HCT116 (cell line): ENCODE measurements around the gene SLC10A2. TPM values are rescaled to one million over a fixed set of nuclear protein-coding genes. Genes with fewer than 3 reads are reported as not detected.
"Not testable (repeated sequence)": the region's sequence is repeated elsewhere in the genome, so short reads cannot be mapped to it uniquely, and the experiment has no call there.

Source experiments
- ATAC-seq: fragments of 200-7000 bp; cut with Tn5 transposase; 2 replicates; pipeline ENCODE4 v1.9.1; 2020; ENCODE audit warnings: mild to moderate bottlenecking, moderate library complexity
- BruUV-seq: library from RNA; stranded (reverse); fragments of 400-500 nt; replicated peaks from 2 replicates; lab custom pipeline; 2021; lab: Mats Ljungman, UMichigan
- CTCF ChIA-PET: fragments of 300-600 bp; sonication (Branson Sonifier 250); formaldehyde crosslinking; loops from one replicate; lab custom pipeline; 2021; ENCODE audit warnings: antibody characterized with exemption; lab: Charles Lee
- POLR2A ChIA-PET: fragments of 300-600, 350-600 bp; sonication (Branson Sonifier 250); formaldehyde crosslinking; loops from one replicate; lab custom pipeline; 2021; ENCODE audit warnings: antibody characterized with exemption; lab: Charles Lee
- RAD21 ChIA-PET, 2 experiments: fragments of 300-600 bp; sonication (Branson Sonifier 250); formaldehyde crosslinking; loops; one replicate each; lab custom pipeline; 2023; ENCODE audit warnings: low total read pairs in 2 of 2; ENCODE audit not compliant: uncharacterized antibody in 2 of 2, unreplicated experiment in 2 of 2, low non-redundant PET in 1 of 2; lab: Charles Lee
- DNase-seq: peaks from one replicate; pipeline ENCODE4 v3.0.0-alpha.2; 2010; ENCODE audit warnings: low read depth, low spot score
- H2AFZ ChIP-seq: fragments of 200-600 bp; shearing (Covaris generic), sonication (generic); 2 replicates; pipeline ENCODE4 v1.6.1; 2017; ENCODE audit warnings: low read depth, mixed run types, mixed read lengths, antibody characterized with exemption, low read length; ENCODE audit not compliant: poor library complexity, severe bottlenecking
- H3K27ac ChIP-seq: 2 replicates; pipeline ENCODE4 v1.5.1; 2012; ENCODE audit warnings: low read depth, low read length
- H3K27me3 ChIP-seq: fragments of 200-600 bp; sonication (generic); 2 replicates; pipeline ENCODE4 v1.6.1; 2016; ENCODE audit warnings: mixed run types, low read length, mixed read lengths; ENCODE audit not compliant: insufficient read depth
- H3K36me3 ChIP-seq, 2 experiments: fragments of 200-500 bp in 1 of 2; fragments of 200-600 bp in 1 of 2; sonication (Bioruptor generic) in 1 of 2; sonication (generic) in 1 of 2; 2 replicates each; pipeline versions ENCODE4 v1.5.1 to v1.6.1; 2014 to 2016; ENCODE audit warnings: low read length in 2 of 2, inconsistent platforms in 1 of 2, mixed read lengths in 1 of 2, mixed run types in 1 of 2; ENCODE audit not compliant: insufficient read depth in 2 of 2, control insufficient read depth in 1 of 2
- H3K4me1 ChIP-seq, 2 experiments: fragments of 200-600 bp in 1 of 2; sonication (generic) in 1 of 2; 2 replicates each; pipeline versions ENCODE4 v1.5.1 to v1.6.1; 2012 to 2017; ENCODE audit warnings: low read length in 2 of 2, inconsistent platforms in 1 of 2, mild to moderate bottlenecking in 1 of 2, mixed read lengths in 1 of 2, mixed run types in 1 of 2, moderate library complexity in 1 of 2; ENCODE audit not compliant: insufficient read depth in 2 of 2, control insufficient read depth in 1 of 2
- H3K4me2 ChIP-seq: fragments of 200-600 bp; sonication (generic); 2 replicates; pipeline ENCODE4 v1.6.1; 2017; ENCODE audit warnings: mixed run types, low read length, mixed read lengths
- H3K4me3 ChIP-seq, 2 experiments: fragments of 200-600 bp in 1 of 2; sonication (generic) in 1 of 2; replicated peaks in 1 of 2; 2 replicates each; pipeline ENCODE4 v1.5.1; 2011 to 2016; ENCODE audit warnings: low read length in 2 of 2, control low read depth in 1 of 2, low read depth in 1 of 2, mild to moderate bottlenecking in 1 of 2, mixed read lengths in 1 of 2, mixed run types in 1 of 2
- H3K79me2 ChIP-seq: fragments of 200-600 bp; sonication (generic); 2 replicates; pipeline ENCODE4 v1.6.1; 2017; ENCODE audit warnings: mild to moderate bottlenecking, mixed run types, low read length, moderate library complexity, mixed read lengths; ENCODE audit not compliant: insufficient read depth
- H3K9ac ChIP-seq: fragments of 200-600 bp; sonication (generic); 2 replicates; pipeline ENCODE4 v1.6.1; 2016; ENCODE audit warnings: low read length, mixed read lengths
- H3K9me2 ChIP-seq: fragments of 200-600 bp; sonication (generic), shearing (Covaris generic); 2 replicates; pipeline ENCODE4 v1.6.1; 2017; ENCODE audit warnings: mixed run types, mild to moderate bottlenecking, moderate library complexity; ENCODE audit not compliant: insufficient read depth
- H3K9me3 ChIP-seq, 2 experiments: fragments of 200-500 bp in 1 of 2; fragments of 200-600 bp in 1 of 2; sonication (Bioruptor generic) in 1 of 2; sonication (generic) in 1 of 2; 2 replicates each; pipeline ENCODE4 v1.6.1; 2014 to 2017; ENCODE audit warnings: low read length in 2 of 2, mixed read lengths in 2 of 2, inconsistent platforms in 1 of 2, low read depth in 1 of 2, mild to moderate bottlenecking in 1 of 2, mixed run types in 1 of 2, moderate library complexity in 1 of 2; ENCODE audit not compliant: control insufficient read depth in 1 of 2, insufficient read depth in 1 of 2
- H4K20me1 ChIP-seq: fragments of 200-600 bp; sonication (generic), shearing (Covaris generic); 2 replicates; pipeline ENCODE4 v1.6.1; 2017; ENCODE audit warnings: mixed run types, mild to moderate bottlenecking, moderate library complexity; ENCODE audit not compliant: insufficient read depth
- CBX3 ChIP-seq: IDR thresholded peaks from 2 replicates; pipeline ENCODE4 v1.6.1; 2012; ENCODE audit warnings: low read depth
- CEBPB ChIP-seq: IDR thresholded peaks from 2 replicates; pipeline ENCODE4 v1.6.1; 2012; ENCODE audit warnings: low read depth
- EZH2 ChIP-seq: fragments of 200-600 bp; sonication (generic); IDR thresholded peaks from 2 replicates; pipeline ENCODE4 v1.6.1; 2017; ENCODE audit warnings: antibody characterized with exemption, mixed run types
- EZH2phosphoT487 ChIP-seq: fragments of 200-600 bp; IDR thresholded peaks from 2 replicates; pipeline ENCODE4 v1.6.1; 2018; ENCODE audit warnings: antibody characterized with exemption, borderline replicate concordance
- FOSL1 ChIP-seq: IDR thresholded peaks from 2 replicates; pipeline ENCODE4 v1.6.1; 2012; ENCODE audit warnings: low read depth
- JUND ChIP-seq: IDR thresholded peaks from 2 replicates; pipeline ENCODE4 v1.6.1; 2012
- POLR2AphosphoS5 ChIP-seq: IDR thresholded peaks from 2 replicates; pipeline ENCODE4 v1.6.1; 2011; ENCODE audit warnings: mild to moderate bottlenecking, low read depth, low read length, moderate library complexity
- RAD21 ChIP-seq: IDR thresholded peaks from 2 replicates; pipeline ENCODE4 v1.6.1; 2012; ENCODE audit warnings: low read depth, mild to moderate bottlenecking
- SIN3A ChIP-seq: IDR thresholded peaks from 2 replicates; pipeline ENCODE4 v1.6.1; 2012; ENCODE audit warnings: low read depth
- SP1 ChIP-seq: IDR thresholded peaks from 2 replicates; pipeline ENCODE4 v1.6.1; 2012; ENCODE audit warnings: low read depth
- SRF ChIP-seq: IDR thresholded peaks from 2 replicates; pipeline ENCODE4 v1.6.1; 2012; ENCODE audit warnings: low read depth
- YY1 ChIP-seq: IDR thresholded peaks from 2 replicates; pipeline ENCODE4 v1.6.1; 2011; ENCODE audit warnings: low read length, low read depth, moderate library complexity, mild to moderate bottlenecking; ENCODE audit not compliant: insufficient replicate concordance; ENCODE audit errors: extremely low read depth
- ZNF274 ChIP-seq: fragments of 200-500 bp; sonication (Bioruptor generic); IDR thresholded peaks from 2 replicates; pipeline ENCODE4 v1.6.1; 2014; ENCODE audit warnings: mild to moderate bottlenecking, low read depth, low read length, inconsistent platforms
- intact Hi-C: fragments of 100-400 bp; cut with micrococcal nuclease; formaldehyde crosslinking; loops from 2 replicates; pipeline ENCODE4 v1.10.0; 2022
- total RNA-seq: library from RNA; stranded (reverse); gene quantifications from one replicate; pipeline ENCODE4 v1.2.1, GENCODE V29; 2021; ENCODE audit not compliant: unreplicated experiment
- TF ChIP-seq, protein P1 (sequence below): IDR thresholded peaks from 2 replicates; pipeline ENCODE4 v1.6.1; 2012

Gene SLC10A2
- total RNA-seq, 1 experiment from 2014 or later, result not detected

DNA sequence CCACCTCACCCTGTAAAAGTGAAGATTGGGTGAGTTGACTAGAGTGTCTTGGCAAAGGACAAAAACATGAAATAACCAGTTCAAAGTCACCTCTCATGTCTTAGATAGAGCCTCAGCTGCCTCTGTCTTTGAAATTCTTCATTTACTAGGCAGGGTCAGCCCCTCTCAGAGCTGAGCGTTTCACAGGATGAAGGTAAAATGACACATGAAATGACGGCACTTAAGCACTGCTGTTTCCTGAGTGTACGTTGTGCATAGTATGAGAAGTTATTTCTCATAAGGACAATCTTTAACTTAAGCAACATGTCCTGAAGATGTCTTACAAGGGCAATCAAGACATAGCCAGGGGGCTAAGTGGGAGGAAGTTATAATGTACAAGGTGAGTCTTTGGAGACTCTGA, 32.3 kb upstream of the SLC10A2 start:
- no peaks in the 10 kb centered on the region for H3K36me3 ChIP-seq
- ChIA-PET CTCF (no interaction called here), POLR2A (no interaction called here), RAD21 (no interaction called here)
- no peak overlapping the region for H2AFZ ChIP-seq
- intact Hi-C loops, result no loop called here
- no peak for DNase-seq
- no peak overlapping the region for H3K27ac ChIP-seq
- H4K20me1 ChIP-seq, result no peaks in the 10 kb centered on the region
- TF ChIP-seq SIN3A (no peak), SRF (no peak), CEBPB (no peak), SP1 (no peak)
- H3K4me3 ChIP-seq, result no peak overlapping the region
- BruUV-seq, result no TSS peak
- no peaks in the 10 kb centered on the region for H3K9me2 ChIP-seq
- no peak for ATAC-seq
- no peaks in the 10 kb centered on the region for H3K4me1 ChIP-seq
- H3K79me2 ChIP-seq, result no peaks in the 10 kb centered on the region
- no peak overlapping the region for H3K4me2 ChIP-seq
- H3K9ac ChIP-seq, result no peak overlapping the region
- H3K27me3 ChIP-seq, result no peaks in the 10 kb centered on the region
- no peaks in the 10 kb centered on the region; a peak in 1 of 4 replicates for H3K9me3 ChIP-seq

DNA sequence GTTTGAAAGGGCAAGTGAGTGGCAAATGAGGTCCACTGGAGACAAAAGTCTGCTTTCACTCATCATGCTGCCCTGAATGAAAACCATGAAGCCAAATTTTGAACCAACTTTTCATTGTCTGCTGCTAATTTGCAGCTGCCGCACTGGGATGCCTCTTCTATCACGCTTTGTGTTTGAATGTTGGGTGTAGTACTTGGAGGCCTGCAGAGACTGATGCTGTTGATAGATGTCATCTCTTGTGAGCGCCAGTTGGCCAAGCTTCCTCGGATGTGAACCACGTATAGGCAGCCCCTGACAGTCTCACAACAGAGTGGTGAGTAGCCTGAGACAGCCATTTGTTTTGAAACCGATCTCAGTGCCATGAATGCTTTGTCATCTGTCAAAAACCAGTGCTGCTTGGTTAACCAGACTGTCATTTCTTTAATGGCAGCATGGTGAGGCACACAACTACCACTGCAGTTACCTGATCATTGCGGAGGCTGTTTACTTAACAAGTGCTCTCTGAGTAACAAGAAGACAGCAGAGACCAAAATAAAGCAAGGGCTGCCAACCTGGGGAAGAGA, 31.2 kb upstream of the SLC10A2 start:
- ChIA-PET RAD21 (no interaction called here), POLR2A (no interaction called here)
- DNase-seq, result no peak
- Histone ChIP-seq H3K36me3 (no peaks in the 10 kb centered on the region), H3K9me2 (no peaks in the 10 kb centered on the region), H3K9me3 (no peaks in the 10 kb centered on the region; a peak in 1 of 4 replicates), H2AFZ (no peak overlapping the region), H4K20me1 (no peaks in the 10 kb centered on the region), H3K4me2 (no peak overlapping the region), H3K79me2 (no peaks in the 10 kb centered on the region), H3K9ac (no peak overlapping the region), H3K4me3 (no peak overlapping the region)
- intact Hi-C loops, result no loop called here
- BruUV-seq, result no TSS peak
- TF ChIP-seq FOSL1 (no peak), ZNF274 (no peak), EZH2 (no peak), RAD21 (no peak), CBX3 (no peak), JUND (no peak), YY1 (no peak), EZH2phosphoT487 (no peak), POLR2AphosphoS5 (no peak)
- TF ChIP-seq, protein P1, sequence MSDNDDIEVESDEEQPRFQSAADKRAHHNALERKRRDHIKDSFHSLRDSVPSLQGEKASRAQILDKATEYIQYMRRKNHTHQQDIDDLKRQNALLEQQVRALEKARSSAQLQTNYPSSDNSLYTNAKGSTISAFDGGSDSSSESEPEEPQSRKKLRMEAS, result no peak
- TF ChIP-seq, all 23 proteins: peak for 0
- Histone ChIP-seq H3K27ac (no peak overlapping the region), H3K4me1 (no peaks in the 10 kb centered on the region), H3K27me3 (no peaks in the 10 kb centered on the region)
- no peak for ATAC-seq
- CTCF ChIA-PET, result no interaction called here

DNA sequence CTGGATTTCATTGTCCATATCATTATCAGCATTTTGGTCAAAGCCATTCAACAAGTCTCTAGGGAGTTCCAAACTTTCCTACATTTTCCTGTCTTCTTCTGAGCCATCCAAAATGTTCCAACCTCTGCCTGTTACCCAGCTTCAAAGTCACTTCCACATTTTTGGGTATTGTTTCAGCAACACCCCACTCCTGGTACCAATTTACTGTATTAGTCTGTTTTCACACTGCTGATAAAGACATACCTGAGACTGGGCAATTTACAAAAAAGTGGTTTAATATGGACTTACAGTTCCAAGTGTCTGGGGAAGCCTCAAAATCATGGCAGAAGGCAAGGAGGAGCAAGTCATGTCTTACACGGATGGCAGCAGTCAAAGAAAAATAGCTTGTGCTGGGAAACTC, 27.4 kb upstream of the SLC10A2 start:
- H2AFZ ChIP-seq, CTCF ChIA-PET, BruUV-seq, ATAC-seq, DNase-seq, H3K9me2 ChIP-seq, H3K4me1 ChIP-seq, H3K4me3 ChIP-seq, H3K4me2 ChIP-seq, H3K27me3 ChIP-seq, H4K20me1 ChIP-seq, H3K9me3 ChIP-seq, H3K9ac ChIP-seq, H3K36me3 ChIP-seq, POLR2A ChIA-PET, H3K79me2 ChIP-seq, intact Hi-C loops, H3K27ac ChIP-seq: not testable (repeated sequence)
- RAD21 ChIA-PET, result interaction anchor here in 1 of 2 experiments (0.8 kb wide), 1 partner anchor 166 kb away, joined by 3 read pairs; no protein-coding TSS in a partner anchor
